ENCODE results near the gene MRPS6.

- TF ChIP-seq CTCF (conservative IDR thresholded peaks at IDR 0.05; ENCODE audit: low read depth, low read length): no peak
- no peak for TF ChIP-seq EZH2 (IDR thresholded peaks at IDR 0.05; ENCODE audit: borderline replicate concordance, low read depth, low read length, poor library complexity, severe bottlenecking)
Measured at GRCh38 chr21:34055615-34056014, 17.8 kb upstream of the MRPS6 start.
